Measurements from ENCODE around the gene CCDC102A. TPM values are rescaled to one million over a fixed set of nuclear protein-coding genes. Genes with fewer than 3 reads are reported as not detected.
A peak's percentile ranks its signal among the peaks of the same experiment; 100 is the strongest.

The CCDC102A gene
- total and polyA plus RNA-seq, 2 donors (not counting 3 experiments of a cell fraction or from before 2014, with no cell fraction given), result 7.8 to 12.2 TPM

GRCh38 chr16:57530522-57531252 is 5.7 kb downstream of the CCDC102A start:
- no peak overlapping the region for H2AFZ ChIP-seq (ENCODE audit: low read depth, low read length)
- ChIA-PET CTCF (interaction anchor here (0.6 to 1.8 kb wide), 3 partner anchors 11 to 497 kb away, joined by 3 to 9 read pairs (median 3); partner anchors contain the start of gene POLR2C), POLR2A (no interaction called here)
- H3K27ac ChIP-seq (ENCODE audit: insufficient read depth, low read depth, low read length), result no peak overlapping the region
- H3K9me1 ChIP-seq (replicated peaks; ENCODE audit: control insufficient read depth, extremely low read depth, insufficient read depth, low read length), result no peaks in the 10 kb centered on the region
- dilution Hi-C loops (cut with MboI; ENCODE audit: extremely low pct_ligation_motif_present, low sequenced_read_pairs), result no loop called here
- H3K4me1 ChIP-seq (ENCODE audit: control insufficient read depth, extremely low read depth, insufficient read depth, low read length), result peaks cover 32% of the 10 kb centered on the region
- FAIRE-seq (no peak), DNase-seq (ENCODE audit: low read depth, low spot score) (no peak)
- intact Hi-C loops (cut with micrococcal nuclease), result loop anchor here (1.0 kb wide), 1 partner anchor 11 kb away; no protein-coding TSS in a partner anchor
- no TSS peak for BruUV-seq (replicated peaks)
- H3K9me3 ChIP-seq (replicated peaks; ENCODE audit: control insufficient read depth, insufficient read depth, low read length), result no peaks in the 10 kb centered on the region
- no peaks in the 10 kb centered on the region for H3K27me3 ChIP-seq (ENCODE audit: control insufficient read depth in 2 of 2, insufficient read depth in 2 of 2, low read length in 2 of 2)
- H3K4me2 ChIP-seq (ENCODE audit: insufficient read depth, low read length), result no peak overlapping the region
- no peak for TF ChIP-seq EZH2 (IDR thresholded peaks at IDR 0.05; ENCODE audit: borderline replicate concordance, low read depth, low read length, severe bottlenecking)
- TF ChIP-seq POLR2A (IDR thresholded peaks at IDR 0.05; ENCODE audit: low read depth, low read length), result no peak
- TF ChIP-seq FOS (IDR thresholded peaks at IDR 0.05; ENCODE audit: borderline replicate concordance, insufficient read depth, low read length), result no peak
- no peaks in the 10 kb centered on the region for H3K36me3 ChIP-seq (ENCODE audit: control insufficient read depth in 2 of 2, extremely low read depth in 1 of 2, insufficient read depth in 2 of 2, low read length in 2 of 2)
- no peak overlapping the region for H3K9ac ChIP-seq (replicated peaks; ENCODE audit: extremely low read depth, insufficient read depth, low read length)
- no peaks in the 10 kb centered on the region for H3K79me2 ChIP-seq (ENCODE audit: control insufficient read depth, insufficient read depth, low read length)
- no peak overlapping the region for H3K4me3 ChIP-seq (replicated peaks in 1 of 3; ENCODE audit: insufficient read depth in 1 of 3, low read depth in 1 of 3, low read length in 3 of 3)
- no peaks in the 10 kb centered on the region for H4K20me1 ChIP-seq (replicated peaks; ENCODE audit: control insufficient read depth, extremely low read depth, insufficient read depth, low read length)

GRCh38 chr16:57530104-57530521 is 6.3 kb downstream of the CCDC102A start:
- Histone ChIP-seq H3K4me2 (ENCODE audit: insufficient read depth, low read length) (peak overlapping the region; percentile 5), H3K4me3 (replicated peaks in 1 of 3; ENCODE audit: insufficient read depth in 1 of 3, low read depth in 1 of 3, low read length in 3 of 3) (no peak overlapping the region), H3K9ac (replicated peaks; ENCODE audit: extremely low read depth, insufficient read depth, low read length) (no peak overlapping the region), H4K20me1 (replicated peaks; ENCODE audit: control insufficient read depth, extremely low read depth, insufficient read depth, low read length) (no peaks in the 10 kb centered on the region), H3K36me3 (ENCODE audit: control insufficient read depth in 2 of 2, extremely low read depth in 1 of 2, insufficient read depth in 2 of 2, low read length in 2 of 2) (no peaks in the 10 kb centered on the region), H3K9me3 (replicated peaks; ENCODE audit: control insufficient read depth, insufficient read depth, low read length) (no peaks in the 10 kb centered on the region), H3K9me1 (replicated peaks; ENCODE audit: control insufficient read depth, extremely low read depth, insufficient read depth, low read length) (no peaks in the 10 kb centered on the region), H2AFZ (ENCODE audit: low read depth, low read length) (peak overlapping the region; percentile 35), H3K27ac (ENCODE audit: insufficient read depth, low read depth, low read length) (no peak overlapping the region), H3K79me2 (ENCODE audit: control insufficient read depth, insufficient read depth, low read length) (no peaks in the 10 kb centered on the region), H3K4me1 (ENCODE audit: control insufficient read depth, extremely low read depth, insufficient read depth, low read length) (peaks cover 30% of the 10 kb centered on the region), H3K27me3 (ENCODE audit: control insufficient read depth in 2 of 2, insufficient read depth in 2 of 2, low read length in 2 of 2) (no peaks in the 10 kb centered on the region)
- no TSS peak for BruUV-seq (replicated peaks)
- ChIA-PET CTCF (interaction anchor here (1.0 to 1.8 kb wide), 2 partner anchors 10 to 68 kb away, joined by 3 to 9 read pairs; partner anchors contain the start of gene POLR2C), POLR2A (no interaction called here)
- intact Hi-C loops (cut with micrococcal nuclease) (loop anchor here (1.0 kb wide), 1 partner anchor 11 kb away; no protein-coding TSS in a partner anchor), dilution Hi-C loops (cut with MboI; ENCODE audit: extremely low pct_ligation_motif_present, low sequenced_read_pairs) (no loop called here)
- FAIRE-seq (peak; percentile 94), DNase-seq (ENCODE audit: low read depth, low spot score) (peak; percentile 79)
- no peak for TF ChIP-seq POLR2A (IDR thresholded peaks at IDR 0.05; ENCODE audit: low read depth, low read length)
- no peak for TF ChIP-seq MAX (IDR thresholded peaks at IDR 0.05; ENCODE audit: insufficient read depth, insufficient read length)
- peak; percentile 58 for TF ChIP-seq JUN (IDR thresholded peaks at IDR 0.05; ENCODE audit: borderline replicate concordance, insufficient read depth, insufficient read length, low read depth)
- peak; percentile 88 for TF ChIP-seq FOS (IDR thresholded peaks at IDR 0.05; ENCODE audit: borderline replicate concordance, insufficient read depth, low read length)
- peak; percentile 39 for TF ChIP-seq POLR2AphosphoS5 (IDR thresholded peaks at IDR 0.05; ENCODE audit: insufficient read depth, low read depth, low read length)

Data from endothelial cell of umbilical vein (primary cell).